K562 (cell line): ENCODE data around the gene TRIM65. TPM values are rescaled to one million over a fixed set of nuclear protein-coding genes. Genes with fewer than 3 reads are reported as not detected.
A peak's percentile ranks its signal among the peaks of the same experiment; 100 is the strongest.

Experiments
- CC2D1A ChIP-seq: fragments of 450-650 bp; IDR thresholded peaks from 2 replicates; pipeline ENCODE4 v1.6.1; 2017; ENCODE audit warnings: mild to moderate bottlenecking
- CHD4 ChIP-seq: fragments of 200-600 bp; sonication (generic); IDR thresholded peaks from 3 replicates; pipeline ENCODE4 v1.6.1; 2012; ENCODE audit warnings: low read depth, mild to moderate bottlenecking, mixed read lengths, low read length, inconsistent platforms; ENCODE audit not compliant: insufficient read depth, insufficient replicate concordance, poor library complexity, severe bottlenecking
- GTF2B ChIP-seq: IDR thresholded peaks from 2 replicates; pipeline ENCODE4 v1.6.1; 2011; ENCODE audit not compliant: insufficient read length; ENCODE audit errors: extremely low read depth
- HNRNPL ChIP-seq: fragments of 200-400 bp; formaldehyde crosslinking; IDR thresholded peaks from 2 replicates; pipeline ENCODE4 v1.6.1; 2017; ENCODE audit warnings: low read depth, mild to moderate bottlenecking, low read length
- KAT2B ChIP-seq: IDR thresholded peaks from one replicate; pipeline ENCODE4 v1.6.1; 2012; ENCODE audit warnings: low read depth, mild to moderate bottlenecking, control low read depth, inconsistent platforms, low read length, moderate library complexity
- MBD2 ChIP-seq: sonication (generic); IDR thresholded peaks from 2 replicates; pipeline ENCODE4 v1.6.1; 2016; ENCODE audit warnings: low read depth, borderline replicate concordance
- MCM7 ChIP-seq, 2 experiments: fragments of 450-650 bp; IDR thresholded peaks; 2 replicates each; pipeline ENCODE4 v1.6.1; 2016 to 2018
- NR4A1 ChIP-seq, 2 experiments: fragments of 250-450 bp in 1 of 2; fragments of 450-650 bp in 1 of 2; sonication (Bioruptor Pico) in 1 of 2; IDR thresholded peaks; 2 replicates each; pipeline versions ENCODE4 v1.4.0 to v1.6.1; 2016 to 2020; ENCODE audit warnings: mild to moderate bottlenecking in 2 of 2, missing compliant biosample characterization in 1 of 2, missing genetic modification characterization in 1 of 2, moderate library complexity in 1 of 2
- RAD21 ChIP-seq, 2 experiments: fragments of 250-450 bp in 1 of 2; fragments of 450-650 bp in 1 of 2; sonication (Bioruptor Pico) in 1 of 2; formaldehyde crosslinking in 1 of 2; IDR thresholded peaks in 1 of 2; conservative IDR thresholded peaks in 1 of 2; 2 replicates each; pipeline versions ENCODE4 v1.4.0 to v1.8.0; 2020 to 2022; ENCODE audit warnings: mild to moderate bottlenecking in 2 of 2, moderate library complexity in 1 of 2
- RFX5 ChIP-seq: IDR thresholded peaks from 2 replicates; pipeline ENCODE4 v1.6.1; 2011; ENCODE audit warnings: low read depth, mild to moderate bottlenecking, improper control_type of control experiment, low read length
- SAP30 ChIP-seq: fragments of 200-600 bp; sonication (generic); IDR thresholded peaks from 2 replicates; pipeline ENCODE4 v1.6.1; 2012; ENCODE audit warnings: borderline replicate concordance, low read depth, mild to moderate bottlenecking, moderate library complexity, low read length, control low read depth, inconsistent platforms; ENCODE audit not compliant: insufficient read depth, poor library complexity, severe bottlenecking
- SETDB1 ChIP-seq: IDR thresholded peaks from one replicate; pipeline ENCODE4 v1.6.1; 2012; ENCODE audit warnings: low read length, control low read depth, inconsistent platforms
- SIRT6 ChIP-seq: IDR thresholded peaks from one replicate; pipeline ENCODE4 v1.6.1; 2012; ENCODE audit warnings: low read depth, mild to moderate bottlenecking, control low read depth, inconsistent platforms, low read length, moderate library complexity
- SMARCA5 ChIP-seq: fragments of 450-650 bp; IDR thresholded peaks from 2 replicates; pipeline ENCODE4 v1.6.1; 2016
- SRSF3 ChIP-seq: fragments of 200-400 bp; formaldehyde crosslinking; IDR thresholded peaks from 2 replicates; pipeline ENCODE4 v1.6.1; 2016; ENCODE audit warnings: mild to moderate bottlenecking, low read length, moderate library complexity; ENCODE audit not compliant: insufficient read depth
- THAP7 ChIP-seq: fragments of 250-450 bp; sonication (Bioruptor Pico); IDR thresholded peaks from 2 replicates; pipeline ENCODE4 v1.5.0; 2021
- ZC3H11A ChIP-seq: IDR thresholded peaks from 2 replicates; pipeline ENCODE4 v1.6.1; 2012; ENCODE audit warnings: low read depth, low read length, improper control_type of control experiment
- ZNF197 ChIP-seq: fragments of 200-800 bp; sonication (Bioruptor generic); IDR thresholded peaks from 2 replicates; pipeline ENCODE4 v1.6.1; 2016; ENCODE audit warnings: low read depth, missing genetic modification characterization, missing compliant biosample characterization
- ZNF445 ChIP-seq: fragments of 250-450 bp; sonication (Bioruptor Pico); IDR thresholded peaks from 2 replicates; pipeline ENCODE4 v1.4.0; 2020; ENCODE audit warnings: low read depth, mild to moderate bottlenecking, moderate library complexity
- ZZZ3 ChIP-seq: fragments of 450-650 bp; IDR thresholded peaks from 2 replicates; pipeline ENCODE4 v1.6.1; 2016; ENCODE audit warnings: antibody characterized with exemption, mild to moderate bottlenecking, moderate library complexity
- polyA plus RNA-seq, 8 experiments: library from polyadenylated mRNA; depleted of rRNA in 4 of 8; stranded (reverse) in 5 of 8; unstranded in 3 of 8; fragments of >200 nt; fragmentation: Nextera tagmentation in 2 of 8; fragmentation: Illumina TruSeq in 1 of 8; extraction: Ambion mirVana in 2 of 8; extraction: Trizol in 1 of 8; gene quantifications; 2 replicates each; pipeline versions ENCODE4 v1.2.1 to v1.2.3, GENCODE V29; 2011 to 2014; ENCODE audit warnings: inconsistent platforms in 1 of 8, missing spikeins in 1 of 8
- total RNA-seq, 7 experiments: library from RNA; depleted of rRNA in 6 of 7; stranded (reverse); fragments of >200 nt in 6 of 7; fragmentation: Illumina TruSeq in 2 of 7; extraction: Trizol in 2 of 7; gene quantifications; 2 replicates each; pipeline versions ENCODE4 v1.2.1 to v1.2.3, GENCODE V29; 2011 to 2021; ENCODE audit warnings: low replicate concordance in 1 of 7
- TF ChIP-seq, protein P1 (sequence below): fragments of 250-450 bp; sonication (Bioruptor Pico); IDR thresholded peaks from 2 replicates; pipeline ENCODE4 v1.8.0; 2022; ENCODE audit warnings: moderate library complexity, mild to moderate bottlenecking, inconsistent platforms
- TF ChIP-seq, protein P2 (sequence below): fragments of 450-650 bp; formaldehyde crosslinking; IDR thresholded peaks from 2 replicates; pipeline ENCODE4 v1.4.0; 2022; ENCODE audit warnings: missing genetic modification characterization
- TF ChIP-seq, protein P3 (sequence below): fragments of 250-450 bp; sonication (Bioruptor Pico); IDR thresholded peaks from 2 replicates; pipeline ENCODE4 v1.8.0; 2021; ENCODE audit warnings: moderate library complexity, mild to moderate bottlenecking, inconsistent platforms

Gene TRIM65
- total and polyA plus RNA-seq, 9 of the 15 experiments (the other 6 are each of a cell fraction or from before 2014, with no cell fraction given) = 2.8 to 45.7 (median 22.9) TPM

DNA sequence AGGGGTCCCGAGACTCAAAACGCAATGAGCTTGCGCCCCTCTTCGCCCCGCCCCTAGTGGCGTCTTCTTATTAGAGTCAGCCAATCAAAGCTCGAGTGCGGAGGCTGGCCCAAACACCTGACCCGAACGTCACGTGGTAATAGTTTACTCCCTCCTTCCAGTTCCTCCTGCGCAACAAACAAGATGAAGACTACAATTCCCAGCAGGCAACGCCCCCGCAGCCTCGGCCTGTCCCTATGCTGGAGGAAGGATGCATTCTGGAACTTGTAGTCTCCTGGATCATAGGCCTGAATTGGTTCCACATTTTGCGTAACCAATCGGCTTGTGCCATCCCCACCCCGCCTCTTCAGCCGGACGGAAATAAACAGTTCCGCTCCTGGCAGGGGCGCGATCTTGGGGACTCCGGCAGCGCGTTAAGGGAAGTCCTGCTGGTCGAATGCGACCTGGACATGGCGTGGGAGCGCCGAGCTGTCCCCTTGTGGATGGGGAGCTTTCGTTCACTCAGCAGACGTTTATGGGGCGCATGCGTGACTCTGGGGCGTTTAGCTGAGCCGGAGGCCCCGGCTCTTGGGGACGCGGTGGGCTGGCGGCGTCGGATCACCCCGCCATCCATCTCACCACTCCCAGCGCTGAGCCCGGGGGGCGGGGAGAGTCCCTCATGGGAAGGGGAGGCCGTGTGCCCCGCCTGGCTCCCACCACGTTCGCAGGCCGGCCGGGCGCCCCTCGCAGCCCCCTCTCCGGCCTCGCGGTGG lies 41.3 kb downstream of the TRIM65 start, which contains the start of gene WBP2 (continued):
- TF ChIP-seq CHD4 = no peak
- no peak for TF ChIP-seq SRSF3
- no peak for TF ChIP-seq SIRT6
- TF ChIP-seq ZZZ3 = no peak
- TF ChIP-seq MCM7 (IDR thresholded peaks at IDR 0.05) = no peak
- no peak for TF ChIP-seq THAP7 (CRISPR knock-in tag)
- TF ChIP-seq RAD21 (CRISPR knock-in tag; conservative IDR thresholded peaks at IDR 0.05 in 1 of 2, IDR thresholded peaks at IDR 0.05 in 1 of 2) = no peak; a peak in 2 of 4 replicates
- no peak for TF ChIP-seq HNRNPL
- no peak for TF ChIP-seq GTF2B
- no peak for TF ChIP-seq ZNF445 (CRISPR knock-in tag)
- TF ChIP-seq CC2D1A = 0 out of 2 replicates have a peak, but pooled peaks have one; percentile 49
- TF ChIP-seq, protein P1, sequence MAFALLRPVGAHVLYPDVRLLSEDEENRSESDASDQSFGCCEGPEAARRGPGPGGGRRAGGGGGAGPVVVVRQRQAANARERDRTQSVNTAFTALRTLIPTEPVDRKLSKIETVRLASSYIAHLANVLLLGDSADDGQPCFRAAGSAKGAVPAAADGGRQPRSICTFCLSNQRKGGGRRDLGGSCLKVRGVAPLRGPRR (CRISPR knock-in tag) = no peak
- TF ChIP-seq SETDB1 = no peak
- TF ChIP-seq, protein P2, sequence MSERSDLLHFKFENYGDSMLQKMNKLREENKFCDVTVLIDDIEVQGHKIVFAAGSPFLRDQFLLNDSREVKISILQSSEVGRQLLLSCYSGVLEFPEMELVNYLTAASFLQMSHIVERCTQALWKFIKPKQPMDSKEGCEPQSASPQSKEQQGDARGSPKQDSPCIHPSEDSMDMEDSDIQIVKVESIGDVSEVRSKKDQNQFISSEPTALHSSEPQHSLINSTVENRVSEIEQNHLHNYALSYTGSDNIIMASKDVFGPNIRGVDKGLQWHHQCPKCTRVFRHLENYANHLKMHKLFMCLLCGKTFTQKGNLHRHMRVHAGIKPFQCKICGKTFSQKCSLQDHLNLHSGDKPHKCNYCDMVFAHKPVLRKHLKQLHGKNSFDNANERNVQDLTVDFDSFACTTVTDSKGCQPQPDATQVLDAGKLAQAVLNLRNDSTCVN (CRISPR knock-in tag) = no peak
- no peak for TF ChIP-seq KAT2B
- no peak for TF ChIP-seq ZC3H11A
- TF ChIP-seq ZNF197 (CRISPR knock-in tag) = peak; percentile 93; the same call in 1 of the 2 replicates
- no peak for TF ChIP-seq RFX5
- TF ChIP-seq NR4A1 (CRISPR knock-in tag; IDR thresholded peaks at IDR 0.05) = no peak
- no peak for TF ChIP-seq NR4A1 (tag; IDR thresholded peaks at IDR 0.05)
- peak; percentile 88 for TF ChIP-seq MBD2
- TF ChIP-seq SMARCA5 = no peak
- TF ChIP-seq, protein P3, sequence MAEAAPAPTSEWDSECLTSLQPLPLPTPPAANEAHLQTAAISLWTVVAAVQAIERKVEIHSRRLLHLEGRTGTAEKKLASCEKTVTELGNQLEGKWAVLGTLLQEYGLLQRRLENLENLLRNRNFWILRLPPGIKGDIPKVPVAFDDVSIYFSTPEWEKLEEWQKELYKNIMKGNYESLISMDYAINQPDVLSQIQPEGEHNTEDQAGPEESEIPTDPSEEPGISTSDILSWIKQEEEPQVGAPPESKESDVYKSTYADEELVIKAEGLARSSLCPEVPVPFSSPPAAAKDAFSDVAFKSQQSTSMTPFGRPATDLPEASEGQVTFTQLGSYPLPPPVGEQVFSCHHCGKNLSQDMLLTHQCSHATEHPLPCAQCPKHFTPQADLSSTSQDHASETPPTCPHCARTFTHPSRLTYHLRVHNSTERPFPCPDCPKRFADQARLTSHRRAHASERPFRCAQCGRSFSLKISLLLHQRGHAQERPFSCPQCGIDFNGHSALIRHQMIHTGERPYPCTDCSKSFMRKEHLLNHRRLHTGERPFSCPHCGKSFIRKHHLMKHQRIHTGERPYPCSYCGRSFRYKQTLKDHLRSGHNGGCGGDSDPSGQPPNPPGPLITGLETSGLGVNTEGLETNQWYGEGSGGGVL = no peak
- no peak for TF ChIP-seq SAP30
